Kidney (tissue), 14 donors: ENCODE results near the gene ANKRD44. TPM values are rescaled to one million over a fixed set of nuclear protein-coding genes. Genes with fewer than 3 reads are reported as not detected.
"Not testable (repeated sequence)": the region's sequence is repeated elsewhere in the genome, so short reads cannot be mapped to it uniquely, and the experiment has no call there.

Source experiments
- DNase-seq, 5 donors: peaks; one replicate each; pipeline ENCODE4 v3.0.0-alpha.2; 2013 to 2020
- FAIRE-seq: peaks from 2 replicates; lab custom pipeline; 2012; peaks lifted over from hg19 to GRCh38; lab: Jason Lieb, UNC
- H3K27ac ChIP-seq, 2 donors: one replicate each; pipeline ENCODE4 v1.7.0; 2013; ENCODE audit warnings: low read depth in 2 of 2, low read length in 2 of 2, inconsistent platforms in 1 of 2
- H3K27me3 ChIP-seq: one replicate; pipeline ENCODE4 v1.7.1; 2013; ENCODE audit warnings: low read length, inconsistent platforms; ENCODE audit not compliant: control insufficient read depth, insufficient read depth
- H3K36me3 ChIP-seq, 3 donors: one replicate each; pipeline versions ENCODE4 v1.7.0 to v1.7.1; 2013; ENCODE audit warnings: low read length in 3 of 3, control low read depth in 1 of 3, inconsistent platforms in 1 of 3; ENCODE audit not compliant: insufficient read depth in 3 of 3, control insufficient read depth in 2 of 3
- H3K4me1 ChIP-seq, 3 donors: one replicate each; pipeline versions ENCODE4 v1.7.0 to v1.7.1; 2013; ENCODE audit warnings: low read length in 3 of 3, inconsistent platforms in 1 of 3, low read depth in 1 of 3; ENCODE audit not compliant: control insufficient read depth in 2 of 3, insufficient read depth in 2 of 3
- H3K4me3 ChIP-seq, 3 donors: one replicate each; pipeline versions ENCODE4 v1.7.0 to v1.8.1; 2013; ENCODE audit warnings: low read length in 3 of 3, control low read depth in 1 of 3, inconsistent platforms in 1 of 3
- H3K9ac ChIP-seq, 3 donors: one replicate each; pipeline versions ENCODE4 v1.7.0 to v1.7.1; 2013; ENCODE audit warnings: low read length in 3 of 3, control low read depth in 1 of 3, inconsistent platforms in 1 of 3
- H3K9me3 ChIP-seq, 3 donors: one replicate each; pipeline versions ENCODE4 v1.7.0 to v1.7.1; 2013; ENCODE audit warnings: low read length in 3 of 3, control low read depth in 1 of 3, inconsistent platforms in 1 of 3; ENCODE audit not compliant: control insufficient read depth in 2 of 3, insufficient read depth in 1 of 3
- CTCF ChIP-seq: IDR thresholded peaks from 3 replicates; pipeline ENCODE4 v1.5.1; 2012; ENCODE audit warnings: mild to moderate bottlenecking, moderate library complexity, borderline replicate concordance; ENCODE audit not compliant: insufficient read depth; ENCODE audit errors: extremely low read depth
- intact Hi-C: fragments of 100-400 bp; cut with DNase I; formaldehyde crosslinking; loops from one replicate; pipeline ENCODE4 v1.11.1; 2022
- polyA plus RNA-seq: library from polyadenylated mRNA; stranded (reverse); fragments of 350-450 nt; fragmentation: Illumina TruSeq; extraction: RNeasy Lipid Tissue Mini Kit (QIAGEN cat#74804); gene quantifications from one replicate; pipeline ENCODE4 v1.2.3, GENCODE V29; 2014; ENCODE audit warnings: low read depth, low replicate concordance; ENCODE audit not compliant: insufficient read depth
- total RNA-seq: library from RNA; stranded (reverse); fragmentation: NEBNext Ultra II Directional; extraction: Animal tissue kit (Norgen Biotek cat#: 25700); gene quantifications from one replicate; pipeline ENCODE4 v1.2.1, GENCODE V29; 2021
- donor health status: control.
- donor health status: control.
- donor health status: control.
- donor health status: control.
- donor health status: control.
- donor health status: DM: yes; HTN: yes; CAD: no.
- donor health status: Normal renal cell carcinoma (clear cell type).

The ANKRD44 gene
- total and polyA plus RNA-seq, 2 donors from 2014 or later: 2.2 to 39.2 TPM

GRCh38 chr2:197240421-197241041 lies 70.0 kb downstream of the ANKRD44 start:
- H3K27ac ChIP-seq: no peak overlapping the region
- no peaks in the 10 kb centered on the region for H3K27me3 ChIP-seq
- no peaks in the 10 kb centered on the region for H3K4me1 ChIP-seq
- FAIRE-seq (no peak), DNase-seq (no peak)
- H3K9ac ChIP-seq: no peak overlapping the region
- intact Hi-C loops: no loop called here
- no peaks in the 10 kb centered on the region for H3K36me3 ChIP-seq
- H3K4me3 ChIP-seq: no peak overlapping the region
- H3K9me3 ChIP-seq: no peaks in the 10 kb centered on the region
- TF ChIP-seq CTCF: no peak

- H3K9ac ChIP-seq, FAIRE-seq, intact Hi-C loops, H3K9me3 ChIP-seq, H3K36me3 ChIP-seq, H3K4me3 ChIP-seq, DNase-seq, H3K4me1 ChIP-seq, H3K27ac ChIP-seq, H3K27me3 ChIP-seq: not testable (repeated sequence)
Observed at GRCh38 chr2:197240018-197240417, 70.6 kb downstream of the ANKRD44 start.

DNA sequence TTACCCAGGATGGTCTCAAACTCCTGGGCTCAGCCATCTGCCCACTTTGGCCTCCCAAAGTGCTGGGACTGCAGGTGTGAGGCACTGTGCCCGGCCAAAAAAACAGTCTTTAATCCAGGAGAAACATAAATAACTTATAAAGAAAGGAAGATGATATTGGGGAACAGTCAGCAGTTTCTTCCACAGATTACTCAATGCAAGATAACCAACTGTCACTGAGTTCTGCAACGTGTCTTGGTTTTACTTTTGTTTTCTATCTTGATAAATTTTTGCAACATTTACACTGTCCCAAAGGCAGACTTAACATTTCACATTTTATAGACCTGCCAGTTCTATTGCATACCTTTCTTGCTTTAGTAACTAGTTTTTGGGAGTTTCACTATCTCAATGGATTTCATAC lies 71.1 kb downstream of the ANKRD44 start:
- H3K4me3 ChIP-seq: peak overlapping the region in 1 of 3 donors; percentile 3
- intact Hi-C loops: no loop called here
- H3K27ac ChIP-seq: no peak overlapping the region
- no peak overlapping the region for H3K9ac ChIP-seq
- no peaks in the 10 kb centered on the region for H3K27me3 ChIP-seq
- no peak for FAIRE-seq
- no peaks in the 10 kb centered on the region for H3K9me3 ChIP-seq
- TF ChIP-seq CTCF: no peak
- no peak for DNase-seq
- H3K36me3 ChIP-seq: no peaks in the 10 kb centered on the region
- H3K4me1 ChIP-seq: no peaks in the 10 kb centered on the region

DNA sequence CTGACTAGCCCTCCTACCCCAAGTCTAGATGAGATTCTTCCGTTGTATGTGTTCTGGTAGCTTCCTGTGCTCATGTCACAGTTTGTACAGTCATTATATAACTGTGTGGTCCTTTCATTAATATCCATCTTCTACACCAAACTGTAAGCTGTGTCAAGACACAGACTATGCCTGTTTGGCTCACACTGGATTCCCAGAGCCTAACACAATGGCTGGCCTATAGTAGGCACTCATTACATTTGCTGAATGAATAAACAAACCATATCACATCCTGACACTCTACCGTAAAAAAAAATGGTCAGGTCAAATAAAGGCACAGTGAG lies 72.6 kb downstream of the ANKRD44 start:
- no peak overlapping the region for H3K4me3 ChIP-seq
- FAIRE-seq (no peak), DNase-seq (no peak)
- H3K9me3 ChIP-seq: no peaks in the 10 kb centered on the region
- H3K27ac ChIP-seq: no peak overlapping the region
- no peak overlapping the region for H3K9ac ChIP-seq
- intact Hi-C loops: no loop called here
- H3K36me3 ChIP-seq: no peaks in the 10 kb centered on the region
- no peaks in the 10 kb centered on the region for H3K4me1 ChIP-seq
- no peak for TF ChIP-seq CTCF
- H3K27me3 ChIP-seq: no peaks in the 10 kb centered on the region
